ENCODE results near the gene KLHL12. TPM values are rescaled to one million over a fixed set of nuclear protein-coding genes. Genes with fewer than 3 reads are reported as not detected.
"Not testable (repeated sequence)": the region's sequence is repeated elsewhere in the genome, so short reads cannot be mapped to it uniquely, and the experiment has no call there.

KLHL12 gene
- total and polyA plus RNA-seq, 8 donors: 26.6 to 40.0 (median 35.6) TPM

DNA sequence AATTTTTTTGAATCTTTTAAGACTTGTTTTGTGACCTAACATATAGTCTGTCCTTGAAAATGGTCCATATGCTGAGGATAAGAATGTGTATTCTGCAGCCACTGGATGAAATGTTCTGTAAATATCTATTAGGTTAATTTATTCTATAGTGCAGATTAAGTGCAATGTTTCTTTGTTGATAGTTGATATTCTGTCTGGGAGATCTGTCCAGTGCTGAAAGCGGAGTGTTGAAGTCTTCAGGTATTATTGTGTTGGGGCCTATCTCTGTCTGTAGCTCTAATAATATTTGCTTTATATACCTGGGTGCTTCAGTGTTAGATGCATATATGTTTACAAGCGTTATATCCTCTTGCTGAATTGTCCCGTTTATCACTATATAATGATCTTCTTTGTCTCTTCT, 7.7 kb upstream of the KLHL12 start:
- TF ChIP-seq, protein P1, sequence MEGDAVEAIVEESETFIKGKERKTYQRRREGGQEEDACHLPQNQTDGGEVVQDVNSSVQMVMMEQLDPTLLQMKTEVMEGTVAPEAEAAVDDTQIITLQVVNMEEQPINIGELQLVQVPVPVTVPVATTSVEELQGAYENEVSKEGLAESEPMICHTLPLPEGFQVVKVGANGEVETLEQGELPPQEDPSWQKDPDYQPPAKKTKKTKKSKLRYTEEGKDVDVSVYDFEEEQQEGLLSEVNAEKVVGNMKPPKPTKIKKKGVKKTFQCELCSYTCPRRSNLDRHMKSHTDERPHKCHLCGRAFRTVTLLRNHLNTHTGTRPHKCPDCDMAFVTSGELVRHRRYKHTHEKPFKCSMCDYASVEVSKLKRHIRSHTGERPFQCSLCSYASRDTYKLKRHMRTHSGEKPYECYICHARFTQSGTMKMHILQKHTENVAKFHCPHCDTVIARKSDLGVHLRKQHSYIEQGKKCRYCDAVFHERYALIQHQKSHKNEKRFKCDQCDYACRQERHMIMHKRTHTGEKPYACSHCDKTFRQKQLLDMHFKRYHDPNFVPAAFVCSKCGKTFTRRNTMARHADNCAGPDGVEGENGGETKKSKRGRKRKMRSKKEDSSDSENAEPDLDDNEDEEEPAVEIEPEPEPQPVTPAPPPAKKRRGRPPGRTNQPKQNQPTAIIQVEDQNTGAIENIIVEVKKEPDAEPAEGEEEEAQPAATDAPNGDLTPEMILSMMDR (IDR thresholded peaks at IDR 0.05): no peak
- Histone ChIP-seq H3K4me1 (no peaks in the 10 kb centered on the region), H3K27ac (no peak overlapping the region), H3K27me3 (no peaks in the 10 kb centered on the region), H3K4me3 (no peak overlapping the region), H3K9me3 (peaks cover 0 to 6% of the 10 kb centered on the region in 2 donors), H3K36me3 (peaks cover 0 to 6% of the 10 kb centered on the region in 2 donors)
- DNase-seq: no peak
- ATAC-seq: no peak
- intact Hi-C loops (cut with DNase I): loop anchor here in 1 of 2 donors (10.0 kb wide), 1 partner anchor 60 kb away; no protein-coding TSS in a partner anchor

DNA sequence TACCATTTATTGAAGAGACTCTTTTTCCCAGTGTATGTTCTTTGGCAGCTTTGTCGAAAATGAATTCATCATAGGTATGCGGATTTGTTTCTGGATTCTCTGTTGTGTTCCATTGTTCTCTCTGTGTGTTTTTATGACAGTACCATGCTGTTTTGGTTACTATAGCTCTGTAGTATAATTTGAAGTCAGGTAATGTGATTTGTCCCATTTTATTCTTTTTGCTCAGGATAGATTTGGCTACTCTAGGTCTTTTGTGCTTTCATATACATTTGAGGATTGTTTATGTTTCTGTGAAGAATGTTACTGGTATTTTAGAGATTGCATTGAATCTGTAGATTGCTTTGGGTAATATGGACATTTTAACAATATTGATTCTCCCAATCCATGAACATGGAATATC, 5.4 kb upstream of the KLHL12 start:
- ATAC-seq: no peak
- Histone ChIP-seq H3K27ac (no peak overlapping the region), H3K4me1 (no peaks in the 10 kb centered on the region), H3K9me3 (peaks cover 0 to 6% of the 10 kb centered on the region in 2 donors), H3K36me3 (no peaks in the 10 kb centered on the region), H3K4me3 (no peak overlapping the region), H3K27me3 (no peaks in the 10 kb centered on the region)
- intact Hi-C loops (cut with DNase I): loop anchor here in 1 of 2 donors (10.0 kb wide), 1 partner anchor 62 kb away; no protein-coding TSS in a partner anchor
- DNase-seq: no peak
- TF ChIP-seq, protein P1 (IDR thresholded peaks at IDR 0.05): no peak

DNA sequence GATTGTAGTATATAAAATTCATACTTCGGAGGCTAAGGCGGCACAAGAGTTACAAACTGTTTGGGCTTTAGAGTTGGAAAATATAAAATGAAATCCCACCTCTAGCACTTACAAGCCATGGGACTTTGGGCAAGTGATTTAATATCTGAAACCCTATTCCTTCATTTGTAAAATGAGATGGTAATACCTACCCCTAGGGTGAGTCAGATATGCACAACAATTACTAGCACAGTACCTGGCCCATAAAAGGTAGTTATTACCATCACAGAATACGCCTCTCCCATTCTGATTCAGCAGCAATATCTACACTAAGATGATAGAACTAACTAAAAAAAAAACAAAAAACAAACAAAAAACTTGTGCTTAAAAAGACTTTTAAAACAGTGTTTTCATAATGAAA, 3.5 kb downstream of the KLHL12 start:
- intact Hi-C loops (cut with DNase I): no loop called here
- no peak for ATAC-seq
- Histone ChIP-seq H3K9me3 (no peaks in the 10 kb centered on the region), H3K27ac (no peak overlapping the region), H3K4me1 (peaks cover 0 to 41% of the 10 kb centered on the region in 2 donors), H3K36me3 (peaks cover 0 to 33% of the 10 kb centered on the region in 2 donors), H3K4me3 (no peak overlapping the region), H3K27me3 (no peaks in the 10 kb centered on the region)
- TF ChIP-seq, protein P1 (IDR thresholded peaks at IDR 0.05): no peak
- no peak for DNase-seq

DNA sequence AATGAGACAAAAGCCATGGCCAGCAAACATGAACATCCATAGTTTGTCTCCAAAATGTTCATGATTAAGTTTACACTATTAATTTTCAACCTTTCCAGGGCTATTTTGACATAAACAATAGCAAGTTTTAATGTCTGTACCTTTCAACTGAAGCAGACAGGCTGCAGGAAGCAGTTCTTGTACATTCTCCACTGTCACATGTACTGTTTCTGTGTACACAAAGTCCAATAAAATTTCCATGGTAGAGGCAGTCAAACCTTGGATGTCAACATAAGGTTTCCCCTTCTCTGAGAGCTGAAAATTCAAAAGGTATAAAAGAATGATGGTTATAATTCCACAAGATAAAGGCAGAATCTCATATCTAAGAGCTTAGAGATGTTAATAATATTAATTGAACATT, 7.4 kb downstream of the KLHL12 start:
- Histone ChIP-seq H3K27me3 (no peaks in the 10 kb centered on the region), H3K27ac (no peak overlapping the region), H3K9me3 (no peaks in the 10 kb centered on the region), H3K36me3 (peaks cover 0 to 72% of the 10 kb centered on the region in 2 donors), H3K4me3 (no peak overlapping the region), H3K4me1 (peaks cover 0 to 23% of the 10 kb centered on the region in 2 donors)
- TF ChIP-seq, protein P1 (IDR thresholded peaks at IDR 0.05): no peak
- no peak for DNase-seq
- ATAC-seq: no peak
- intact Hi-C loops (cut with DNase I): no loop called here

DNA sequence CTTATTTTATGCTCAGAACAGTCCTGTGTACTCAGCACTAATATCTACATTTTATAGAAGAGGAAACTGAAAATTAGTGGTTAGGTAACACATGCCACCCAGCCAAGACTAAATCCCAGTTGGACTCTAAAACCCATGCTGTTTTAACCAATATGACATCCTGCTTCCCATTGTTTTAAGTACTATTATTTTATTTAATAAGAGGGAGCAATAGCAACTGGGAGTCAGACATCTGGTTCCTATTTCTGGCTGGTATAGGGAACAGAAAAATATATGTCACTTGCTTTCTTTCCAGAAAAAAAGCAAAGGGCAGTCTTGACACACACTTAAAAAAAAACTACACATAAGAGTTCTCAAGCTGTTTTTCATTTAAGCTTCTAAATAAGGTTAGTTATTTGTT, 11.9 kb downstream of the KLHL12 start:
- peaks cover 0 to 98% of the 10 kb centered on the region in 2 donors for H3K36me3 ChIP-seq
- ATAC-seq (no peak), DNase-seq (no peak)
- intact Hi-C loops (cut with DNase I): no loop called here
- no peak overlapping the region for H3K27ac ChIP-seq
- no peaks in the 10 kb centered on the region for H3K4me1 ChIP-seq
- TF ChIP-seq, protein P1 (IDR thresholded peaks at IDR 0.05): no peak
- H3K4me3 ChIP-seq: no peak overlapping the region
- H3K9me3 ChIP-seq: no peaks in the 10 kb centered on the region
- H3K27me3 ChIP-seq: no peaks in the 10 kb centered on the region

DNA sequence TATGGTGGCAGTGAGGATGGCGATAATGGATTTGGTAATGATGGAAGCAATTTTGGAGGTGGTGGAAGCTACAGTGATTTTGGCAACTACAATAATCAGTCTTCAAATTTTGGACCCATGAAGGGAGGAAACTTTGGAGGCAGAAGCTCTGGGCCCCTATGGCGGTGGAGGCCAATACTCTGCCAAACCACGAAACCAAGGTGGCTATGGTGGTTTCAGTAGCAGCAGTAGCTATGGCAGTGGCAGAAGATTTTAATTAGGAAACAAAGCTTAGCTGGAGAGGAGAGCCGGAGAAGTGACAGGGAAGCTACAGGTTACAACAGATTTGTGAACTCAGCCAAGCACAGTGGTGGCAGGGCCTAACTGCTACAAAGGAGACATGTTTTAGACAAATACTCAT, 14.6 kb downstream of the KLHL12 start:
- H3K27ac ChIP-seq; H3K4me3 ChIP-seq; H3K9me3 ChIP-seq; intact Hi-C loops (cut with DNase I); ATAC-seq; H3K27me3 ChIP-seq; H3K4me1 ChIP-seq; DNase-seq: not testable (repeated sequence)
- H3K36me3 ChIP-seq: peaks cover 0 to 97% of the 10 kb centered on the region in 2 donors
